Medulla oblongata (tissue), 1 donor: ENCODE measurements around the gene ZNF467.

Experiments
- DNase-seq: peaks from one replicate; pipeline ENCODE4 v3.0.0-alpha.2; 2015; ENCODE audit errors: extremely low spot score

The ZNF467 gene

GRCh38 chr7:149773446-149774236, at the start of gene ZNF467:
Gene ZNF467 (minus strand): TSS chr7:149773588. CDS start chr7:149771032, 2,556 bp downstream.
- peak; percentile 55 for DNase-seq

- no peak for DNase-seq
Measured at GRCh38 chr7:149822353-149822943, 49.1 kb upstream of the ZNF467 start.

GRCh38 chr7:149821191-149822148, 48.1 kb upstream of the ZNF467 start:
- no peak for DNase-seq

- DNase-seq, result no peak
Measured at GRCh38 chr7:149820622-149821190, 47.3 kb upstream of the ZNF467 start.

- no peak for DNase-seq
Measured at GRCh38 chr7:149819961-149820340, 46.6 kb upstream of the ZNF467 start.

- DNase-seq, result no peak
Measured at GRCh38 chr7:149819141-149819960, 46.0 kb upstream of the ZNF467 start.

- no peak for DNase-seq
Measured at GRCh38 chr7:149818536-149818840, 45.1 kb upstream of the ZNF467 start.

- no peak for DNase-seq
Measured at GRCh38 chr7:149817836-149818535, 44.6 kb upstream of the ZNF467 start.

- DNase-seq, result no peak
Measured at GRCh38 chr7:149817301-149817771, 43.9 kb upstream of the ZNF467 start.

- DNase-seq, result no peak
Measured at GRCh38 chr7:149816794-149817193, 43.4 kb upstream of the ZNF467 start.

GRCh38 chr7:149816267-149816751, 42.9 kb upstream of the ZNF467 start:
- DNase-seq, result no peak

- no peak for DNase-seq
Measured at GRCh38 chr7:149815661-149816266, 42.4 kb upstream of the ZNF467 start.

- DNase-seq, result no peak
Measured at GRCh38 chr7:149815121-149815520, 41.7 kb upstream of the ZNF467 start.

GRCh38 chr7:149814494-149814893, 41.1 kb upstream of the ZNF467 start:
- DNase-seq, result no peak

GRCh38 chr7:149813254-149814035, 40.1 kb upstream of the ZNF467 start:
- no peak for DNase-seq

- DNase-seq, result no peak
Measured at GRCh38 chr7:149811831-149812490, 38.6 kb upstream of the ZNF467 start.

- no peak for DNase-seq
Measured at GRCh38 chr7:149811221-149811620, 37.8 kb upstream of the ZNF467 start.

GRCh38 chr7:149809215-149809614, 35.8 kb upstream of the ZNF467 start:
- DNase-seq, result peak; percentile 30
